ENCODE measurements around the gene LBR.

The LBR gene

DNA sequence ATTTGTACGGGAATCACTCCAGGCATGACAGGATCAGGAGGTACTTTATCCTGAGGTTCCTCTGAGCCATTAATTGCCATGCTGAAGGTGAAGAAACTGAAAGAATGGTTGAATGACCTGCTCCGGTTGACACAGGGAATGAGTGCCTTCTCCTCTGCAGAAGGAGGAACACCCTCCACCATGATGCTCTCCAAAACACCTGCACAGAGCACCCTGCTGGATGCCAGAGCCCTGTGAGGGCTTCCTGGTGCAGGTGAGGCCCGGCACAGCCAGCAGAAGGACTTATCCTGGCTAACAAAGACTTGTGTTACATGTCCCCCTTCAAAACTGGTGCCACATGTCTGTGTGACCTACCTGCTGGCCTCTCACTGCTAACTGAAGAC lies 14.3 kb upstream of the LBR start:
- no peak for DNase-seq

- DNase-seq = no peak
Measured at GRCh38 chr1:225441314-225442122, 13.7 kb upstream of the LBR start.

- DNase-seq = no peak
Measured at GRCh38 chr1:225440380-225441221, 12.8 kb upstream of the LBR start.

DNA sequence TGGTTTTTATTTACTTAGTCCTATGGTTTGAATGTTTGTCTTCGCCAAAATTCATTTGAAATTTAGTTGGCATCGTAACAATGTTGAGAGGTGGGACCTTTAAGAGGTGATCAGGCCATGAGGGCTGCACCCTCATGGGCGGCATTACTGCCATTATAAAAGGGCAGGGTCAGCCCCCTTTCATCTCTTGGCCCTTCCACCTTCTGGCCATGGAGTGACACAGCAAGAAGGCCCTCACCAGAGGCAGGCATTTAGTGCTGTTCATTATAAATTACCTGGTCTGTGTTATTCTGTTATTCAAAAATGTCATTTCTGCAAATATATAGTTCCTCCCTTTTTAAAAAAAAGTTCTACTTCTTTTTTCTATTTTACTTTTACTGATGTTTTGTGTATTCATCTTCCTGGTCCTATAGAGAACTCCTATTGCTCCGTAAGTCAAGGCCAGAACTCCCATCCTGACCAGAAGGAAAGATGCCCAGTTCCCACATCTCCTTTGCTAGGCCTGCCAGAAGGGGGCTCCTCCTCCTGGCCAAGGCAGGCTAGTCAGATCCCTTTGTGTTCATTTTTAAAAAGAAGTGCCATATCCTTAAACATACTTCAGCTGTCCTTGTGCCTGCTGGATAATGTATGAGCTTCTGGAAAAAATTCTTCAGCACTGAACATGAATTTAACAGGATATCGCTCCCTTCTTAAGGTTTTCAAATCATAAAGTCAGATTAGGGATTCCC lies 10.0 kb upstream of the LBR start:
- no peak for DNase-seq

- DNase-seq = no peak
Measured at GRCh38 chr1:225435957-225436392, 8.1 kb upstream of the LBR start.

- DNase-seq = no peak
Measured at GRCh38 chr1:225435487-225435886, 7.6 kb upstream of the LBR start.

GRCh38 chr1:225435076-225435475 lies 7.2 kb upstream of the LBR start:
- DNase-seq = no peak

DNA sequence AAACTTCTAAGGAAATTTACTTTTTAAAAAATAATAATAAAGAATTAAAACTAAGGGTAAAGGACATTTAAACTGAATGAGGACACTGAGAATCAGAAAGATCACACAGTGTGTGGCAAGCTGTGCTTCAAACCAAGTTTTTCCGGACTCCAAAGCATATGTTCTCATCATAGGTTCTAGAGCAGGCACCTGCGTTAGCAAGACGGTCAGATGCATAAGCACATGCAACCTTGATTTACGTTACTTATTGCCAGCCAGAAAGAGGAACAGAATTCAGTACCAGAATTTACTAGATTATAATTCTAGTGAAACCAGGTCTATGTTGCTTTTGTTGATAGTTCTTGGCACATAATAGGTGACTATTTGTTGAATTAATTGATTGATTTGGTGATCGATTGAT lies 6.2 kb upstream of the LBR start:
- no peak for DNase-seq

DNA sequence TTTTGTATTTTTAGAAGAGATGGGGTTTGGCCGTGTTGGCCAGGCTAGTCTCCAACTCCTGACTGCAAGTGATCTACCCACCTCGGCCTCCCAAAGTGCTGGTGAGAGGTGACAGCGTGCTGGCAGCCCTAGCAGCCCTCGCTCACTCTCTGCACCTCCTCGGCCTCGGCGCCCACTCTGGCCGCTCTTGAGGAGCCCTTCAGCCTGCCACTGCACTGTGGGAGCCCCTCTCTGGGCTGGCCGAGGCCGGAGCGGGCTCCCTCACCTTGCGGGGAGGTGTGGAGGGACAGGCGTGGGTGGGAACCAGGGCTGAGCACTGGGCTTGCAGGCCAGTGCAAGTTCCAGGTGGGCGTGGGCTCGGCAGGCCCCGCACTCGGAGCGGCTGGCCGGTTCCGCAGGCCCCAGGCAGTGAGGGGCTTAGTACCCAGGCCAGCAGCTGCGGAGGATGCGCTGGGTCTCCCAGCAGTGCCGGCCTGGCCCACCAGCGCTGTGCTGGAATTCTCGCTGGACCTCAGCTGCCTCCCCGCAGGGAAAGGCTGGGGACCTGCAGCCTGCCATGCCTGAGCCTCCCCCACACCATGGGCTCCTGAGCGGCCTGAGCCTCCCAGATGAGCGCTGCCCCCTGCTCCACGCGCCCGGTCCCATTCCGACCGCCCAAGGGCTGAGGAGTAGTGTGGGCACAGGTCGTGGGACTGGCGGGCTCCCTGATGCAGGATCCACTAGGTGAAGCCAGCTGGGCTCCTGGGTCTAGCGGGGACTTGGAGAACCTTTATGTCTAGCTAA lies 3.4 kb upstream of the LBR start:
- DNase-seq = no peak

- no peak for DNase-seq
Measured at GRCh38 chr1:225430301-225430700, 2.5 kb upstream of the LBR start.

DNA sequence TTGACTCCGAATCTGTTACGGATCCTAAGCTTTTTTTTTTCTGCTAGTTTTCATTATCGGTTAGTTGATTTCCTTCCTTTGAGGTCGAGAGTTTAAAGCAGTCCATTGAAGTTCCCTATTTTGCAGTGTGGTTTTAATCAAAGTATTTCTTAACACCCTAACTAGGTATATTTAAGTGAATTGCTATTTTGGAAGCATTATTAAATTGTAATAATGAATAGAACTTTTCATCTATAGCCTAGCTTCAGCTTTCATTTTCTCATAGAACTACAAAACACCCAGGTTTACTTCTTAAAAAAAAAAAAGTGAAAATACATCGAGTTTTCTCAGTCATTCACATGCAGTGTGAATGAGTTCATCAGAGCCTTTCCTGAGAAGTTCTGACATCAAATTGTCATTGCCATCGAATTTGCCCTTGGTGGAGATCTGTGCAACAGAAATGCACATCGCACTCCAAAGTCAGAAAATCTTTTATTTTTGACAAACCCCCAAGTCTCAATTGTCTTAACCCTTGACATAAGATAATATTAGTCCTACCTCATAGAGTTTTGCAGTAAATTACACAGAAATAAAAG lies 1.1 kb upstream of the LBR start:
- DNase-seq = no peak

DNA sequence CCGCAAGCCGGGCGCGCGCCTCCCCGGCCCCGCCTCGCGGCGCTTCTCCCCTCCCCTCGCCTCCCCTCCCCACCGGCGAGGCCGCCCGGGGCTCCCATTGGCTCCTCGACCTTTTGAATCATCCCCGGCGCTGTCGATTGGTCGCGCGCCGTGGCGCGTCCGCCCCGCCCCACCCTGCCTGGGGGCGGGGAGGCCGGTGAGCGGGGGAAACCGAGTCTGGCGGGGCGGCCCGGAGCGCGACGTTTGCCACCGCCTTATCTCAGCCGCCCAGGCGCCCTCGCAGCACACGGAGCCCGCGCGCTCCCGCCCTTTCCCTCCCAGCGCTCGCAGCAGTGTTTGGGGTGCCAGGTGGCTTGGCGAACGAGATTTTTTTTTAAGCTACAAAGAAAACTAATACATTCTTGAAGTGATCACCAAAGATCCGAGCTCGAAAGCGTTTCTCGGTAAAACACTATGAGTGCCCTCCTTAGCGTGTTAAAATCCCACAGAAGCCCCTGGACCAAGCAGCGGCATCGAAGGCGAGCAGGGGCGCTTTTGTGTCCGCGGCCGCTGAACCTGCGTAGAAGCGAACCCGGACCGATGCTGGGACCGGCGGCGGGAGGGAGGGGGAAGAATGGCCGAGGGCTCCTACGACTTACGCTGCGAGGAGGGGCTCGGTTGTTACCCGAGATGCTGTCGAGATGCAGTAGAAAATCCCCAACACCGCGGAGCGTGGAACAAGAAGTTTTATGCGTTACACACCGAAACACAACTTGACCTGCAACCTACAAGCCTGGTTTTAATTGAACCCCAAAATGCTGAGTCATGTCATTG lies 436 bp upstream of the LBR start:
- peak; percentile 18 for DNase-seq

DNA sequence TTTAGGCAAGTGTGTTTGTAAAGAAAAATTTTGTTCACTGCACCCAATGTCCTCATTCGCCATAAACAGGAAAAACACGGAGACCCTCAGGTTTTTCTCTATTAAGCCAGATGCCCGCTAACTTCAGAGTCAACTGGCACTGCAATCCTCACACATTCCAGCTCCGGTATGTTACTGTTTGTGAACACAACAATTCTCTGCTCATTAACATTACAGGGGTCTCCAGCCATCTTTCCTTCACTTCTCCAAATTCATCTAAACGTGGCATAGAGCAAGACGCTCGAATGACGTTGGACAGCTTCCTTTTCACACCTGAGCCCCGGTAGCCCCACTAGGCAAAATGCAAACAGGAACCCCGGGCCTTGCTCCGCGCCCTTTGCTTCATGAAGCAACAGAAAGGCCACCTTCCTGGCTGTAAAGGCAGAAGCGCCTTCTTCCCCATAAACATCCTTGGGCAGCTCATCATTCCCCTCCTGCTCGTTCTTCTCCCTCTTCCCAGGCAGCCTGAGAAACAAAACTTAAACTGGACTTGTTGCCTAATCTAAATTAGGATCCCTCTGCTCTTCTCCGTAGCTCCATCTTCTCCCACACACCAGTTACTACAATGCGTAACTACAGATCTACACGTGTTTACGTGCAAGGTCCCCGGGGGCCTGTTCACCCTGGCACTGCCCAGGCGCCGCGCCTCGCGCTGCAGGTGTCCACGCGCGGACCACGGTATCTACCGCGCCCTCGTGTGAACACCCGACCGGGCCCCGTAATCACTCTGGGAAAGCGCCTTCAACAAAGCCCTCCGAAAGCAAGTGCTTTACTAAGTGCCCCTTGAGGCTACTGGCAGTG lies 1.2 kb downstream of the LBR start:
- DNase-seq = no peak

DNA sequence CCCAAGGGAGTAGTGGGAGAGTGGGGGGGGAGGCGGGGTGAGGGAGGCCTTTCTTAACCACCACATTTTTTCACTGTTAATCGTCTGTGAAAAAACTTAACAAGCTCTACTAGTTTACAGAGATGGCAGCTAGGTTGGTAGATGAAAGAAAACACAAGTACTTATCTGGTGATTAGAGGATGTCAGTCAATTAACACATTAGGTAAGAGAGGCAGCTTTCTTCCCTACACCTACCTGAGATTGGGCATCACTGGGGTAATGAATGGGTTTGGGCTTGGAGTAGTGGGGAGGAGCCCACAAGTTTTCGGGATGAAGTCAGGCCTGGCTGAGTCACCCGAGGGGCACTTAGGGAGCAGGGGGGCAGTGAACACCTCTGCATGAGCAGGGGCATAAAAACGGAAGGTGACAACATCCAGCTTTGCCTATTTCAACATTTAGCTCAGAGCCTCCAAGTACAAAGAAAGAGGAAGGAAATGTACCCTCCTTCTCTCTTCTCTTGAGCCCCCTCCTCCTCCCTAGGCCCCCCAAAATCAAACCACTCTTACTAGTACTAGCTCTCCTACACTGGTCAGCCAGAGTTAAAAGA lies 2.5 kb downstream of the LBR start:
- DNase-seq = no peak

- DNase-seq = no peak
Measured at GRCh38 chr1:225424562-225425200, 3.2 kb downstream of the LBR start.

DNA sequence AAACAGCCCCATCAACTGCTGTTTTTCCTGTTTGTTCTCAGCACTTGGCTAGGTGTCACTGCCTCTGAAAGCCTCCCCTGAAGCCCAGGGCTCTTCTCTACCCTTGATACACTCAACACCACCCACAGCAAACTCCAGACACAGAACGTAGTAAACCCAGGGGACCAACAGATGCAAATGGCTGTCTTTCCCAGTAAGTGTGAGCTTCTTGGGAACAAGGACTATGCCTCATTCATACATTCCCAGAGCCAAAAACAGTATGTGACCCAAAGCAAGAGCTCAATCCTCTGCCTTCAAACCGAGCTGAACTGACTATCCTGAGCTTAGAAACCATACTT lies 4.4 kb downstream of the LBR start:
- no peak for DNase-seq

- DNase-seq = no peak
Measured at GRCh38 chr1:225422795-225423517, 4.9 kb downstream of the LBR start.

DNA sequence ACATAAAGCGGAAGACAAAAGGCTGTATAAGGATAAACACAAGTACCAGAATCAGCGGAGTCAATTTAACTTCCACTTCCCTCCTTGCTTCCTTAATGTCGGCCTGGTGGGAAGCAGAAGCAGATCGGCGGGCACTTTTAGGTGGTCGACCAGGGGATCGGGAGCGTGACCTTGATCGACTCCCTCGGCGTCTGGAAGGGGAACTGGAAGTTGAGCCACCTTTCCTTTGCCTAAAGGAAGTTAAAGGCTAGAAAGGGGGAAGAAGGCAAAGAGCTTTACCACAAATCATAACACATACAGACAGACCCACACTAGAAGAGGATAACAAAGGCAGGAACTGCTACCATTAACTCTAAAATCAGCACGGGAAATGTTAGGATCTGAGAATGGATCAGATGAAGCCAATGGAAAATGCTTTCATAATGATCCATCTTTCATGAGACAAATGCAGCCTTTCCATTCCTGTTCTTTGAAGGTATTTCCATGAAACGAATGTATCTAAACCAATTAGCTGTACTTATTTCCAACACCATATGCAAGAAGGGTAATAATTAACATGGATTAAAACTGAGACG lies 5.7 kb downstream of the LBR start:
- DNase-seq = no peak

DNA sequence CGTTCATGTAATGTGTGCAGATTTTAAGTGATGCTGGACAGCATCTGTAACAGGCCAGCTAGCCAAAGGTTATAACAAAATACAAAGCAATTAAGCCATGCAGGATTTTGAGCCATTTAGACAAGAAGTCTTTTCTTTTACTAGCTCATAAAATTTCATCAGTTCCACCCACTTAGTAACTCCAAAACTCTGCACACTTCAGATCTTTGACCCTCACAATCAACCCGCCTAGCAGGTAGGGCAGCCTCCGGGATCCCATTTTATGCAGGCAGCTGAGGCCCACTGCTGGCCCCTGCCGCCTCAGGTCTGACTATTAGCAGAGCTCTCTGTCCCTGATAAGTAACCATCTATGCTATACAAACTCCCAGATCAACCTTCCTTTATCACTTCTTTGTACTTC lies 9.2 kb downstream of the LBR start:
- DNase-seq = no peak
